ENCODE measurements around the gene TCF4.

- no peak for TF ChIP-seq EZH2 (IDR thresholded peaks at IDR 0.05)
- no peak; the same call in 1 of the 2 replicates for TF ChIP-seq POLR2AphosphoS5 (IDR thresholded peaks at IDR 0.05; ENCODE audit: borderline replicate concordance, low read depth, low read length)
- TF ChIP-seq FOXP2 (optimal IDR thresholded peaks at IDR 0.05; ENCODE audit: control extremely low read depth, extremely low read length, insufficient read depth) = no peak
These were observed 336.6 kb downstream of the TCF4 start for GRCh38 chr18:55251254-55251971.
